ENCODE measurements around the gene GLB1L.

DNA sequence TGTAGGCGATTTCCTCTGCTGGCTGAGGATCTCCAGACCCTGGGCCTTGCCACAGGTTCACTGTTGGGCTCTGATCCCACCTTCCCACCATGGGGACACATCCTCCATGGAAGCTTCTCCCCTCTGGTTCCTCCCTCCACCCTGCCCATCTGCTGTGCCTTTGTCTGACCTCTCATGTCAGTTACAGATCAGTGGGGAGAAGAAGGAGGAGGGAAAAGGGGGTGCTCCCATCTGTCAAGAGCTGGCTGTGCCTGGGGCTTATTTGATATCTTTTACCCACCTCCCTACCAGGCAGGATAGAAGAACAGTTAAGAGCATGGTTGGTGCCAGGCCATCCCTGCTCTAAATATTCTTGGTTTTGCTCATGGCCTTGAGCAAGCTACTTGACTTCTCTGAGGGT lies 21.6 kb upstream of the GLB1L start:
- no peak for TF ChIP-seq EZH2 (IDR thresholded peaks at IDR 0.05; ENCODE audit: low read length)
- TF ChIP-seq, protein P1, sequence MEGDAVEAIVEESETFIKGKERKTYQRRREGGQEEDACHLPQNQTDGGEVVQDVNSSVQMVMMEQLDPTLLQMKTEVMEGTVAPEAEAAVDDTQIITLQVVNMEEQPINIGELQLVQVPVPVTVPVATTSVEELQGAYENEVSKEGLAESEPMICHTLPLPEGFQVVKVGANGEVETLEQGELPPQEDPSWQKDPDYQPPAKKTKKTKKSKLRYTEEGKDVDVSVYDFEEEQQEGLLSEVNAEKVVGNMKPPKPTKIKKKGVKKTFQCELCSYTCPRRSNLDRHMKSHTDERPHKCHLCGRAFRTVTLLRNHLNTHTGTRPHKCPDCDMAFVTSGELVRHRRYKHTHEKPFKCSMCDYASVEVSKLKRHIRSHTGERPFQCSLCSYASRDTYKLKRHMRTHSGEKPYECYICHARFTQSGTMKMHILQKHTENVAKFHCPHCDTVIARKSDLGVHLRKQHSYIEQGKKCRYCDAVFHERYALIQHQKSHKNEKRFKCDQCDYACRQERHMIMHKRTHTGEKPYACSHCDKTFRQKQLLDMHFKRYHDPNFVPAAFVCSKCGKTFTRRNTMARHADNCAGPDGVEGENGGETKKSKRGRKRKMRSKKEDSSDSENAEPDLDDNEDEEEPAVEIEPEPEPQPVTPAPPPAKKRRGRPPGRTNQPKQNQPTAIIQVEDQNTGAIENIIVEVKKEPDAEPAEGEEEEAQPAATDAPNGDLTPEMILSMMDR (optimal IDR thresholded peaks at IDR 0.05 in 1 of 3, IDR thresholded peaks at IDR 0.05 in 1 of 3, conservative IDR thresholded peaks at IDR 0.05 in 1 of 3; ENCODE audit: extremely low read depth in 1 of 3, insufficient read depth in 2 of 3, low read length in 3 of 3) = no peak
